Measurements from ENCODE around the gene MT1H. TPM values are rescaled to one million over a fixed set of nuclear protein-coding genes. Genes with fewer than 3 reads are reported as not detected.

The MT1H gene
- not detected in 2 replicates for total RNA-seq (2011; cell fraction: chromatin; rRNA removed; ENCODE audit: low replicate concordance)
- not detected in 2 replicates for total RNA-seq (2011; cell fraction: nucleolus; rRNA removed)
- not detected in 2 replicates for total RNA-seq (2011; cell fraction: nucleoplasm; rRNA removed)
- total RNA-seq (2014; rRNA removed) (not detected in 2 replicates), total RNA-seq (2014; rRNA removed; fragmentation: Illumina TruSeq; extraction: Trizol) (not detected in 2 replicates), total RNA-seq (2015; rRNA removed; fragmentation: Illumina TruSeq; extraction: Trizol) (not detected in 2 replicates), total RNA-seq (2021) (not detected in 2 replicates), polyA plus RNA-seq (2011; rRNA removed) (0.13 and 0.49 TPM in 2 replicates), polyA plus RNA-seq (2014; fragmentation: Illumina TruSeq; extraction: Trizol) (not detected in 2 replicates), polyA plus RNA-seq (2014; fragmentation: Nextera tagmentation; extraction: Ambion mirVana) (under 1 TPM in 1 of 2 experiments, not detected in 1; 0.37 TPM), polyA plus RNA-seq (2014; rRNA removed) (not detected in 2 replicates), polyA minus RNA-seq (2011; rRNA and poly(A)+ RNA removed) (not detected in 2 replicates), Bru-seq, nascent RNA (not detected), BruChase-seq, experiment 1, labeled RNA remaining after a 2-hour chase (not detected), BruChase-seq, experiment 2, labeled RNA remaining after a 6-hour chase (not detected)
- polyA plus RNA-seq (2011; cell fraction: cytosol; rRNA removed), result 0.83 TPM in 1 of 2 replicates, not detected in the other
- 0.28 and 0.62 TPM in 2 replicates for polyA plus RNA-seq (2011; cell fraction: nucleus; rRNA removed)
- polyA plus RNA-seq (2012), result 0.61 TPM in 1 of 2 replicates, not detected in the other
- not detected in 2 replicates for polyA minus RNA-seq (2011; cell fraction: cytosol; rRNA and poly(A)+ RNA removed)
- polyA minus RNA-seq (2011; cell fraction: nucleus; rRNA and poly(A)+ RNA removed), result not detected in 2 replicates
- long read RNA-seq, experiment 1, result 0 reads
- long read RNA-seq, experiment 2, result 0 reads
- long read RNA-seq, experiment 3, result 0 reads

- H3K4me3 ChIP-seq, result no peak within 1 kb of the TSS
- intact Hi-C loops (cut with micrococcal nuclease) (no loop called here), in situ Hi-C loops (cut with MboI) (no loop called here)
- no peak for TF ChIP-seq ZNF280A (IDR thresholded peaks at IDR 0.05; ENCODE audit: low read depth, partially characterized antibody)
- no peak for TF ChIP-seq NR2C1 (IDR thresholded peaks at IDR 0.05)
- TF ChIP-seq NR2C1 (tag; IDR thresholded peaks at IDR 0.05), result no peak
- no peak for TF ChIP-seq ARNT (IDR thresholded peaks at IDR 0.05)
- no peak for TF ChIP-seq NCOA2 (IDR thresholded peaks at IDR 0.05; ENCODE audit: partially characterized antibody in 2 of 2)
- ATAC-seq, result no peak
- no peak within 1 kb of the TSS for H3K27ac ChIP-seq (ENCODE audit: extremely low read depth, low read depth, low read length)
- H3K4me1 ChIP-seq (replicated peaks in 1 of 2; ENCODE audit: control insufficient read depth in 2 of 2, insufficient read depth in 2 of 2, low read length in 2 of 2), result peaks cover 0 to 5% of the 10 kb centered on the region in 2 experiments; a peak in 1 of 5 replicates
- H3K9me3 ChIP-seq (replicated peaks; ENCODE audit: control insufficient read depth, insufficient read depth, low read depth, low read length), result no peaks in the 10 kb centered on the region
- no peaks in the 10 kb centered on the region for H3K9me1 ChIP-seq (ENCODE audit: control insufficient read depth, insufficient read depth, low read length)
- POLR2A ChIA-PET, result interaction anchor here (0.5 to 1.1 kb wide), 2 partner anchors 109 to 125 kb away, joined by 3 to 4 read pairs; no protein-coding TSS in a partner anchor
- no peaks in the 10 kb centered on the region for H3K79me2 ChIP-seq (ENCODE audit: control insufficient read depth, insufficient read depth, low read length)
- no TSS peak for BruUV-seq (replicated peaks)
- CTCF ChIA-PET (ENCODE audit: low intra/inter-chr PET ratio), result no interaction called here
- H3K36me3 ChIP-seq (ENCODE audit: control insufficient read depth, insufficient read depth, low read length), result no peaks in the 10 kb centered on the region
- DNase-seq (ENCODE audit: extremely low read depth in 1 of 4, low spot score in 3 of 4), result no peak
- no peak for FAIRE-seq
- under 1% methylated on average over 30 of the region's 38 CpGs for WGBS (ENCODE audit: insufficient coverage, low coverage, missing lambda C conversion rate)
- peaks cover 47 to 58% of the 10 kb centered on the region in 2 experiments for H3K27me3 ChIP-seq (ENCODE audit: control insufficient read depth in 2 of 2, insufficient read depth in 2 of 2, low read length in 2 of 2)
- H4K20me1 ChIP-seq (replicated peaks; ENCODE audit: control insufficient read depth, insufficient read depth, low read length), result peaks cover 11% of the 10 kb centered on the region; the same call in 1 of the 2 replicates
- H3K4me2 ChIP-seq (ENCODE audit: insufficient read depth, low read length), result no peak within 1 kb of the TSS
- no peak within 1 kb of the TSS for H2AFZ ChIP-seq (ENCODE audit: low read depth, low read length)
- no peak within 1 kb of the TSS for H3K9ac ChIP-seq (ENCODE audit: insufficient read depth in 1 of 2, low read depth in 2 of 2, low read length in 2 of 2)
Measured at GRCh38 chr16:56669005-56669839, at the start of gene MT1H. Gene MT1H (plus strand): TSS chr16:56669814. CDS start chr16:56669885, 71 bp downstream.

Measured in K562 (cell line).